Measurements from ENCODE around the gene EPHA7. TPM values are rescaled to one million over a fixed set of nuclear protein-coding genes. Genes with fewer than 3 reads are reported as not detected.
A peak's percentile ranks its signal among the peaks of the same experiment; 100 is the strongest.

The EPHA7 gene
- total RNA-seq, 1 donor from 2014 or later, result 11.3 TPM

DNA sequence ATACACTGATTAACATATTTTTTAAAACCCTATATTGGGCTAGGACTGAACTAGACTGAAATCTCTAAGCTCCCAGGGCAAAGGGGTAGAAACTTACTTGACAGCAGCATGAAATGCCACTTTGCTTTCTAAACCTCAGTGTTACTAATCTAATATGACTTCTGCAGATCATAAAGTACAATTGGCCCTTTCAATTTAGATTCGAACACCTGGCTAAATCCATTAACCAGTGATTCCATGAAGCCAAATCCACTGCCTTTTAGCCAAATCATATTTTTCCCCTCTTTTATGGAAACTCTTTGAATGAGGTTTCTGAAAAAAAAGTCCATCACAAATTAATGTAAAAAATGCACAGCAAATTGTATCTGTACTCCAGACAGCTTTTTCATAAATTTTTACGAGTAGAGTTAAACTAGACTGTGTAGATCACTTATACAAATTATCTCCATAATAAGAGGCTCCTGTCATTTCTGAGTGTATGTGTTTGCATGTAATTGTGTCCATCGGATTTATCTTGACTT, 25.7 kb downstream of the EPHA7 start:
- DNase-seq (ENCODE audit: low spot score), result no peak

GRCh38 chr6:93392797-93393196, 26.6 kb downstream of the EPHA7 start:
- no peak for DNase-seq (ENCODE audit: low spot score)

GRCh38 chr6:93391965-93392364, 27.4 kb downstream of the EPHA7 start:
- DNase-seq (ENCODE audit: low spot score), result no peak

GRCh38 chr6:93389192-93389591, 30.2 kb downstream of the EPHA7 start:
- peak; percentile 32 for DNase-seq (ENCODE audit: low spot score)

DNA sequence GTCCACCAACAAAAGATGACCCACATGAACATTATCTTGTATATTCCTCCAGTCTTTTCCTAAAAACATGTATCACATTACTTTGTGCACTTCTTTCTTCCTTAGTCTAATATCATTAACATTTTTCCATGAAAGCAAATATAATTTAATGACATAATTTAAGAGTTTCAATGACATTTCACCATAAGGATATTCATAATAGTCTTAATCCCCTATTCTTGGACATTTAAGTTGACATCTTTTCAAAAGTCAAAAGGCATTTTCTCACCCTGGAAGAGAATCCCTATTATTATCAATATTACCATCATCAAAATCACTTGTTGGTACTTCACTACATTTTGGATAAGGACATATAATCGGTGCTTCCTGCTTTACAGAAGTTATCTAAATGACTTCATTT, 31.3 kb downstream of the EPHA7 start:
- no peak for DNase-seq (ENCODE audit: low spot score)

GRCh38 chr6:93376026-93376540, 43.3 kb downstream of the EPHA7 start:
- DNase-seq (ENCODE audit: low spot score), result no peak

DNA sequence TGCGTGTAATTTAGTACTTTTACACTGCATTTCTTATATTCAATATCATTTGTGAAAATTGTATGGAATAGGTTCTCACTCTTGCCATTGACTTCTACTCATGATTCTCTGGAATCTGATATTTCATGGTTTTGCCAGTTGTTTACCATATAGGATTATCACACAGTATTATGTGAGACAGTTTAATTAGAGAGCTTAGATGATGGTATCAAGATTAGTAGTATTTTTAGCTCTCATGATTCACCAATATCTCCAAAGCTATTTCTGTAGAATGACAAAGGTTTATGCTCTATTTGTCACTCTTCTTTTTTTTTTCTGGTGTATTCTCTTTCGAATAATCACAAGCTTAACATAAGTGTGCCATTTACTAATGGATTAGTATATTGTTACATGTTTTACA, 45.9 kb downstream of the EPHA7 start:
- DNase-seq (ENCODE audit: low spot score), result no peak

- no peak for DNase-seq (ENCODE audit: low spot score)
Observed at GRCh38 chr6:93371756-93372155, 47.6 kb downstream of the EPHA7 start.

DNA sequence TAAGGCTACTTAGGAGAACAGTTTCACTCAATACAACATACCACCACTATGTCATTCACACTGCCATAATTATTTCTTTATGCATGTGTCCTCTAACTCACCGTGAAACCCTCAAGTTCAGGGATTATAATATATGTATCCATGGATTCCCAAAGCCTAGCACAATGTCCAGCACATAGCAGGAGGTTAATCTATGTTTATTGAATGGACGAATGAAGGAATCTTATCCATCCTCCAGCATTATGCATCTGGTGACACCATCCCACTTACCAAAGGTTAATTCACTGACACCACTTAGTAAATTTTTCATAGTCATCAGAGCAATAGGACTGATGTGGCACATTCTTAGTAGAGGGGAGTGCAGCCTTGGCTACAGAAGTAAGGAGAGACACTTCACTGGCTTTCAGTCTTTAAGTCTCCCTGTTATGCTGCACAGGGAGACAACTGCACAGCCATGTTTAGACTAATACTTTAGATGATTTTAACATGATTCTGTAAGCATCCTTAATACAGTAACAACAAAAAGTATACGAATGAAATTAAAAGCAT, 49.7 kb downstream of the EPHA7 start:
- no peak for DNase-seq (ENCODE audit: low spot score)

DNA sequence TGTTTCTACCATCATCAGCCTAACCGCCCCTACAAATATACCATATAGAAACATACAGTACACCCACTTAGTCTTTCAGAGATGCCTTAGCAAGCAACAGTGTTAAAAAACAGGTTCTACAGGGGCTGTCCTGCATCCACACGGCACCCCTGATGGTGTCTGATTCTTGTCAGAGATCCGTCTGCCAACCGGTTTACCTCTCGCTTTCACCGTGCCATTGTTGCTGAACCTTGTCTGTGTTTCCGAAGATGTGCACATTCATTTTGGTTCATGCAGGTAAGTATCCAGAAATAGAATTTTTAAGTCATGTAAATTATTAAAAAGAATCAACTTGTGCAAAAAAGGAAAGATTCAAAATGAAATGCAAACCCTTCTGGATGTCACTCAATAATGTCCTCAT, 52.9 kb downstream of the EPHA7 start:
- DNase-seq (ENCODE audit: low spot score), result no peak

- DNase-seq (ENCODE audit: low spot score), result no peak
Observed at GRCh38 chr6:93365445-93365844, 53.9 kb downstream of the EPHA7 start.

GRCh38 chr6:93358435-93358834, 60.9 kb downstream of the EPHA7 start:
- DNase-seq (ENCODE audit: low spot score), result no peak

- DNase-seq (ENCODE audit: low spot score), result no peak
Observed at GRCh38 chr6:93352604-93353003, 66.8 kb downstream of the EPHA7 start.

DNA sequence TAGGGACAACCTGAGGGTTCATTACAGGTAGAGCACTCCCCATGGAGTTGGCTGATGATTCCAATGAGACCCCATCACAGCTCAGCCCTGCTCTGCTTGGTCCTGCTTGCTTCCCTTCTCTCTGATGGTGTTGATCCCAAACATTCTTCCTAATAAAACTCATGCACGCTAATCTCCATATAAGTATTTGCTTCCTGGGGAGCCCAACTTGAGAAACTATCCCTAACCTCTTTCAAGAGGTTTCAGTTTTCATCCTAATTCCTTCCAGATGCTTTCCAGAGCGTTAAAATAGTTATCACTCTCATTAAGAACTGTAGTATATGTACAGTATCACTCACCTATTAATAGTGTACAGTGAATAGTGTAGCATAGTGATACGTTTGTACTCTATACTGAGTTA, 68.1 kb downstream of the EPHA7 start:
- no peak for DNase-seq (ENCODE audit: low spot score)

GRCh38 chr6:93350774-93351173, 68.6 kb downstream of the EPHA7 start:
- DNase-seq (ENCODE audit: low spot score), result no peak

DNA sequence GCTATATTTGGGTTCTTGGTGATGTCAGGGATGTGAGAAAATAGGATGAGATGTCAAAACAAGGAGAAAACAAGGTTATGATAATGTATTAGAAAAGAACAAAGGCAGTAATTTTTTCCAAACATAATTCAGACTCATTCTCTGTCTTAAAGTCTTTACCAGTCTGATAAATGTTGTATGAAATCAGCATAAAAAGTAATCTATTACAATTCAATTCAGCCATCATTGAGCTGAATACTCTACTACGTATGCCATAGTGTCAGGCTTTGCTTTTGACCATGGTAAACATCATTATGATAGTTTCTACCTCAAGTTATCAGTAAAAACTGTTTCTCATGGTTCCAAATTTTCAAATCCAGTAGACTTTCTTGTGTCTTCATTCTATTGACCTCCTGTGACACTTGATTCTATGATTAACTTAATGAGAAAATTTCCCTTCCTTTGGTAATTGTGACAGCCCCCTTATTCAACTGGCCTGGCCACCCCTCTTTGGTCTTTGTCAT, 75.0 kb downstream of the EPHA7 start:
- no peak for DNase-seq (ENCODE audit: low spot score)

DNA sequence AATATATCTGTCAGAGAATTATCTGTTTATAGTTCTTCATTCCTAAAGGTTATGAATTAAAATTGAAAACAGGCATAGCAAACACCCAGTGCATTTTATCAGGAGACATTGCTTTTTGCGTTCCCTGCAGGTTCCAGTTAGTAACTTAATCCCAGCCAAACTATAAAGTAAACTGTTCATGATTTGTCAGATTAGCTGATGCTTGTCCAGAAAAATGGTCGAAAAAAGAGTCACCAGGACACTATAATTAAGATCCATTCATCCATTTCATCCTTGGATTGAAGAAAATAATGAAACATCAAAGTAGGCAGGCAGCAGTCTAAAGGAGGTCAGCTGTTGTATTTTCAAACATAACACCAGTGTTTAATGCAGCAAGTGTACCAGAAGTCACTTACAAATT, 75.9 kb downstream of the EPHA7 start:
- no peak for DNase-seq (ENCODE audit: low spot score)

- DNase-seq (ENCODE audit: low spot score), result no peak
Observed at GRCh38 chr6:93341900-93342613, 77.3 kb downstream of the EPHA7 start.

DNA sequence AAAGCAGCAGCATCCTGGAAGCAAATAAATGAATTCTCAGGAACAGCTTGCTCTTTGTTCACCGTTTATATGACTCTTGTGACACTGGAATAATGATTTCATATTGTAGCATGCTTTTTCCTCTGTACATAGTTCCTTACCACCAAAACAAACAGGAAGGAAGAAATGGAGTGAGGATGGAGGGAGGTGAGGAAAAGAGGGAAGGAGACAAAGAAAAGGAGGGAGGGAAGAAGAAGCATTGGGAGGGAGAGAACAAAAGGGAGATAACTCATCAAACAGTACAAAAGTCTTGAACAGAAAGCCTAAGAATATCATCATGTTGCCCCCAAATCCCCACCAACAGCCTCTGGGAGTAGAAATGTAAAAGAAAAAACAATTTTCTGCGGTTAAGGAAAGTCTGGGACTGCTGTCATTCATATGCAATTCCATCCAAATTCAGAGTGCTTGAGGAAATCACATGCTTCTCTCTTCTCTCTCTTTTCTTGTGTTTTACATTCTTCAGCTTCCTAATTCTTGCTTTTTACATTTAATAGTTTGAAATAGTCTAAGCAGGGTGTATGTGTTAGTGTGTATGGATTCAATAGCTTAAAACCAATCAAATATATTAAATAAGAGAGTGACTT, 81.5 kb downstream of the EPHA7 start:
- no peak for DNase-seq (ENCODE audit: low spot score)

DNA sequence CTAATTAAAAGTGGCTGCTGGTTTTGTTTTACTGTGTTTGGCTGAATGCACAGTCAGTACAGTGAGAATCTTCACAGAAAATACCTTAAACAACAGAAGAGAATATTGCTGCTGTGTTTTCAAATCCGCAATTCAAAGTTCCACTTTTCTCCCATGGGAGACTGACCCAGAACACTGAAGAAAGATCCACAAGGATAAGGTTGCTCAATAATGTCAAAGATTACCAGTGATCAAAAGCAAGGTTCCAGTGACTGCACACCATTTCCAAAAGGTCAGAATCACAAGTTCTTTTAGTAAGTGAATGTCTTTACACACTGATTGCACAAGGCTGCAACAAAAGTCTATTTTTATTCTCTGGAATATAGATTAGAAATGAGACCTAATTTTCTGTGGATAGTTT, 82.3 kb downstream of the EPHA7 start:
- DNase-seq (ENCODE audit: low spot score), result no peak

DNA sequence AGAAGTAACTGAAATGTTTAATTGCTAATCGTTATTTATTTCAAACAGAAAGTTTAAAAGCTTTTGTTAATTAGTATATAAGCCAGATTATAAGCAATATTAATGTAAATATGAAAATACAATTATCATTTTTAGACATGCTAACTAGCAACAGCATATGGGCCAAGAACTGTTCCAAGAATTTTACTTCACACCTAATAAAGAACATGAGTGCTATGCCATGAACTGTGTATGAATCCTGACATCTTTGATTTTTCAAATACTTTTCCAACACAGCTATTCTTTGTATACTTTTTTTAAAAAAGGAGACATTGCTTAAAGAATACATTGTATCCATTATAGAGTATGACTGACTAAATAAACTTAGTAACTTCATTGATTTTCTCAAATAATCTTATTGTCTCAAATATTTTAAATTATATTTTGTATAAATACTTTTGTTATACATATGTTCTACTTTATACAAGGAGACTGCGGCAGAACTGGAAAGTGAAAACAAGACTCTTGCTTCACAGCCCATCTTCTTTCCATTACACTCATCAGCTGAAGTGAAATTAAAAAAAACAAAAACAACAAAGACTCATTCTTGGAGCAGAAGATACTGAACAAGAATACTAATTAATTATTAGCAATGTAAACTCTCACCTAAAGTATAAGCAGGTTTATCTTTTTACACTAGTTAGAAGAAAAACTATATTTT, 89.9 kb downstream of the EPHA7 start:
- no peak for DNase-seq (ENCODE audit: low spot score)

- no peak for DNase-seq (ENCODE audit: low spot score)
Observed at GRCh38 chr6:93327857-93328256, 91.5 kb downstream of the EPHA7 start.

Data from mucosa of gallbladder (tissue), 1 donor.